Measurements from ENCODE around the gene EXOC2.

Gene EXOC2

GRCh38 chr6:437037-437392 lies 255.9 kb downstream of the EXOC2 start:
- DNase-seq, result no peak

- DNase-seq, result no peak
Measured at GRCh38 chr6:436308-437036, 256.5 kb downstream of the EXOC2 start.

GRCh38 chr6:435441-436307 lies 257.3 kb downstream of the EXOC2 start:
- DNase-seq, result no peak
